ENCODE data around the gene SBF2.
"Not testable (repeated sequence)": the region's sequence is repeated elsewhere in the genome, so short reads cannot be mapped to it uniquely, and the experiment has no call there.

SBF2 gene

DNA sequence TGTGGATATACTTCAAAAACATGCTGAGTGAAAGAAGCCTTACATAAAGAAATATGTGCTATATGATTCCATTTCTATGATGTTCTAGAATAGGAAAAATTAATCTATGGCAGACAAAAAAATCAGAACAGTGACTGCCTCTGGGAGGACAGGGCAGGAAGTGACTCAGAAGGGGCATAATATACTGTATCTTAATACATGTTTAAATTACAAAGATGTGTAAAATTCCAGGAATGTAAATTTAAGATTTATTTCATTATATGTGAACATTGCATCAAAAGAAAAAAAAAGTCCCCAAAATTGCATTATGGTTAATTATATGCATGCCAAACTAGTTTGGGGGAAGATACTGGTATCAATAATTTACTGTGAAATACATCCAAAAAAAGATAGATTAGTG, 32.2 kb downstream of the SBF2 start:
- DNase-seq = no peak

GRCh38 chr11:10257478-10257877, 36.5 kb downstream of the SBF2 start:
- no peak for DNase-seq

DNA sequence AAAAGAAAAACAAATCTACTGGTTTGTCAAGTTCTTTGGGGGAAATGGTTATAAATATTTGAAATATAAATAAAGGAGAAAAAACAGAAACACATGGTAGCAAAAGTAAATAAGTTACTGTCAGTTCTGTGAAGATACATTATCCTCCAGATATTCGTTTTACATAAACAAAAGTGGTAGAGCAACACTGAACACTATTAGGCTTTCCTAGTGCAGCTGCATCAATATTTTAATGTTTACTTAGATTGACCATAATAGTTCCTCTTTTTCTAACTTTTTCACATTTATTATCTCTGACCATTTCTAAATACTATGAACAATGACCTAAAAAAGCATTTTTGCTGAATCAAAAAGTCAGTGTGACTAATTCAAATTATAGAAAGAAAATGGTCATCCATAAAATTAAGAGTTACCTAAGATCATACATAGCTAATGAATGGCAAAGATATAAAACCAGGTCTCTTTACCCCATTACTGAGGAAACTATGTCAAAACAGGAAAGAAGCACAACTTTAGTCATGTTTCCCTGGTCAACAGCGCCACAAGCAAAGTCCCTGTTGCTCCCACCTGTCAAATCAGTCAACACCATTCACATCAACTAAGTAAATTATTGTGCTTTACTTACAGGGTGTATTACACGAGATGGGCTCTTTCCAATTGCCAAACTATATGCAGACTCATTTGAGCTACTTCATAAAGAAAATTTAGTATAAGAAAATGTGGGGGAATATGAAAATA, 38.5 kb downstream of the SBF2 start:
- DNase-seq = no peak

GRCh38 chr11:10249448-10250131, 44.4 kb downstream of the SBF2 start:
- not testable (repeated sequence) for DNase-seq

- DNase-seq = no peak
Observed at GRCh38 chr11:10247011-10247410, 47.0 kb downstream of the SBF2 start.

DNA sequence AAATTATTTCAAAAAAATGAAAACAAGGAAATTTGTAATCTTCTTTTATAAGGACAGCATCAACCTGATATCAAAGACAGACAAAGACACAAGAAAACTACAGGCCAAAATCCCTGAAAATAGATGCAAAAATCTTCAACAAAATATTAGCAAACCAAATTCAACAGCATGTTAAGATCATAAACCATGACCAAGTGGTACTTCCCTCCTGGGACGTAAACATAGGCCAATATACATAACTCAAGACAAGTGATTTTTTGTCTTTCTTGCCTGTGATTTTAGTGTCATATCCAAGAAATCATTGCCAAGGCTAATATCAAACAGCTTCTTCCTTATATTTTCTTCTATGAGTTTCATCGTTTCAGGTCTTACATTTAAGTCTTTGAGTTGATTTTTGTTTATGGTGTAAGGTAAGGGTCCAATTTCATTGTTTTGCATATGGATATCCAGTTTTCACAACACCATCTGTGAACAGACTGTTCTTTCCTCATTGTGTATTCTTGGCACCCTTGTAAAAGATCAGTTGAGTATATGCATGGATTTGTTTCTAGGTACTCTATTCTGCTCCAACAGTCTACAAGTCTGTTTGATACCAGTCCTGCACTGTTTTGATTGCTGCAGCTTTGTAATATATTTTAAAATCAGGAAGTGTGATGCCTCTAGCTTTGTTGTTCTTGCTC, 50.0 kb downstream of the SBF2 start:
- DNase-seq = no peak

- no peak for DNase-seq
Observed at GRCh38 chr11:10236840-10237239, 57.2 kb downstream of the SBF2 start.

- DNase-seq = no peak
Observed at GRCh38 chr11:10233581-10233980, 60.4 kb downstream of the SBF2 start.

DNA sequence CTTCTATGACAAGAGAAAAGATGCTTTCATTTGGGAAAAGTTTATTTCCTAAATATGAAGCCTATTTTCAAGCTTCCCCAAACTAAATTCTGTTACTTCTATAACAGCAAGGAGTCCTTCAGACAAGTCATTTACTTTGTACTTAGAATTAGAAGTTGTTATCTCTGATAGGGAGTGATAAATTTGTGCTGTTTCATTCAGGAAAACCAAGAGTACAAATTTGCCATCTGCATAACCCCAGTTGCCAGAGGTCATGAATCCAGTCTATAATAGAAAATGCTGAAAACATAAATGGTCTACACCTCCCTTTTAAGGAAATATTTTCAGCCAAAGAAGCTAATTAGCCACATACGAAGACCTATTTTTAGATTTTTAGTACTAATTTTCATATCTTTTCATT, 61.3 kb downstream of the SBF2 start:
- no peak for DNase-seq

DNA sequence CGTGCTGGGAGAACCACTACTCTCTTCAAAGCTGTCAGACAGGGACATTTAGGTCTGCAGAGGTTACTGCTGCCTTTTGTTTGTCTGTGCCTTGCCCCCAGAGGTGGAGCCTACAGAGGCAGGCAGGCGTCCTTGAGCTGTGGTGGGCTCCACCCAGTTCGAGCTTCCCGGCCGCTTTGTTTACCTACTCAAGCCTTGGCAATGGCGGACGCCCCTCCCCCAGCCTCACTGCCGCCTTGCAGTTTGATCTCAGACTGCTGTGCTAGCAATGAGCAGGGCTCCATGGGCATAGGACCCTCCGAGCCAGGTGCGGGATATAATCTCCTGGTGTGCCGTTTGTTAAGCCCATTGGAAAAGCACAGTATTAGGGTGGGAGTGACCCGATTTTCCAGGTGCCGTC, 62.2 kb downstream of the SBF2 start:
- not testable (repeated sequence) for DNase-seq

DNA sequence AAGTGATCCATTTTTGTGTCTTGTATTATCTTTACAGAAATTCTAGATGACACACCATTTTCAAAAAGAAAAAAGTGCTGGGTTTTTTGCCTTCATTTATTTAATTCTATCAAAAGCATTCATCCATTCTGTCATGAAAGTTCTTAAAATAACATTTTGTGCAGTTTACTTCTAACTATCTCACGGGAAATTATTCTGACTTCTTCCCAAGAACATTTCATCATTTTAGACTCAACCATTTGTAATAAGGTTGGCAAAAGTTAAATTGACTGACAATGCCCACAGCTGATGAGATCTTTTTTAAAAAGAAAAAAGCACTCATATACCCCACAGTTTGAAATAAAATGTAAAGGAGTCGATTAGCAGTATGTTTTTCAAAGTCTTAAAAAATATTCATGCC, 68.5 kb downstream of the SBF2 start:
- DNase-seq = no peak

- DNase-seq = no peak
Observed at GRCh38 chr11:10222399-10222798, 71.6 kb downstream of the SBF2 start.

DNA sequence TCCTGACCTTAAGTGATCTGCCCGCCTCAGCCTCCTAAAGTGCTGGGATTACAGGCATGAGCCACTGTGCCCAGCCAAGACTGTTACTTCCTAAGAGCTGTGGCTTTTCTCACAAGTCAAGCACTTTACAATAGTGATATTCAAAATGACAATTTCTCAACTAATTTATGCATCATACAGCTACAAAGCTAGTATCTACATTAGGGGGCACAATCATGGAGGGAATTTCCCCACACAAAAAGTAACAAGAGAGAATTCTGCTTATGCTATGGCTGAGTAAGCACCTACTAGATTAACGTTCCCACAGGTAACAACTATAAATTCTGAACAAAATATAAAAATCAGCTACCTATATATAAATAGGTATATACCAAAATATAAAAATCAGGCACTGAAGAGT, 72.7 kb downstream of the SBF2 start:
- no peak for DNase-seq

GRCh38 chr11:10211470-10211869, 82.5 kb downstream of the SBF2 start:
- DNase-seq = no peak

- no peak for DNase-seq
Observed at GRCh38 chr11:10209326-10209725, 84.7 kb downstream of the SBF2 start.

DNA sequence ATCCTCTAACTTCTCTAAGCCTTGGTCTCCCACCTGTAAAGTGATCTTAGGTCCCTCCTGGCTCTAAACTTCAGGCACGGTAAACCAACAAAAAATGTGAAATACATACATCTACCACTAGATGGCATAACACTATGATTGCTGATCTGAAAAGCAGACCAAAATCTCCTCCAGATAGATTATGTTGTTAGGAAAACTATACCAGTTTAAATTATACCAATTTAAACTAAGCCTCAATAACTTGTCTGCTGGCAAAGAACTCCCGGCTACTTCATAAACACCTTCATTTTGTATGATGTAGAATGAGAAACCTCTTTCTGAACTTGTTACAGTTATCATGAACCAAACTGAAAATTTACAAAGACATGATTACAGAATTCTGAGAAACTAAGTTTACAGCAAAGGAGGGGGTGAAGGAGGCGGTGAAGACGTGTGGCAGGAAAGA, 85.9 kb downstream of the SBF2 start:
- DNase-seq = no peak

- DNase-seq = no peak
Observed at GRCh38 chr11:10205928-10206327, 88.1 kb downstream of the SBF2 start.

DNA sequence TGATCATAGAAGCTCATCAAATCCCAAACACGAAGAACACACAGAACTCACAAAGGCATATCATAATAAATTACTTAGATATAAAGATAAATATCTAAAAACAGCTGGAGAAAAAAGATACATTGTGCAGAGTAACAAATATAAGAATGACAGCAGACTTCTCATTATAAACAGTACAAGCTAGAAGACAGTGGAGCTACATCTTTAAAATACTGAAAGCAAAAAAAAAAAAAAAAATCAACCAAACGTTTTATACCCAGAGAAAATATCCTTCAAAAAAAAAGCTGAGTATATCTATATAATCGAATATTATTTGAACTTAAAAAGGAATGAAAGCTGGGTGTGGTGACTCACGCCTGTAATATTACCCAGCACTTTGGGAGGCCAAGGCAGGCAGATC, 90.0 kb downstream of the SBF2 start:
- no peak for DNase-seq

GRCh38 chr11:10201343-10201742, 92.7 kb downstream of the SBF2 start:
- no peak for DNase-seq

- no peak for DNase-seq
Observed at GRCh38 chr11:10197091-10197490, 96.9 kb downstream of the SBF2 start.

DNA sequence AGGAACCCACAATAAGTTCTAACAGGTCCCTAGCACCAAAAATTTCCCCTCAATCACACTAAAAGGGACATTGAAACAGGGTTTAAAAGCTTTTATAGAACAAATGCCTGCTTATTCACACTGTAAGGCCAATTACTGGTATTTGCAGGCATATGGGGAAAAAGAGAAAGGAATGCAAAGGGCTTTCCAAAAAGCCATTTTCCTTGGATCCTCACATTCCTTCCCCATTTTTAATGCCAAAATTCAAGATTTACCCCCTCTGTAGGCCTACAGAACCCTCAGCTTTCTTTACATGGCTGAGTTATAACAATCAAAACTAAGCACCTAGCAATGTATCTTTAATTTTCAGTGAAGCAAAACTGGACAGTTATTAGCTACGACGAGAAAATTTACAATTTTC, 102.0 kb downstream of the SBF2 start:
- DNase-seq = no peak

GRCh38 chr11:10181811-10182210, 112.2 kb downstream of the SBF2 start:
- no peak for DNase-seq

DNA sequence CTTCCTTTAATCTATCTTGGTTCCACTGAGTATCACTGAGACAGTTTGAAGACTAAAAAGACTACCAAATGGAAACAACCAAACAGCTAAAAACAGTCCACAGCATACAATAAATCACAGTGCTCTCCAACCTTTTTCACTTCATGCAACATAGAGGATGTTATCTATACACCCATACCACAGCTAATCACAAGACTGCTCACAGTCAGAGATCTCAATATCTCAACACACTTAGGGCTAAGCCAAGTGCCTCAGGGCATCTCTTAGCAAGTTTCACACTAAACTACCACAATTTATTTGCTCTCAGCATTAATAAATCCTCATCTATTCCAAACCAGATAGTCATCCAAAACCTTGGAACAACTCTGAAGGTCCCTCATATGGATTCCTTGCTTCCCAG, 129.4 kb downstream of the SBF2 start:
- no peak for DNase-seq

- DNase-seq = no peak
Observed at GRCh38 chr11:10162222-10162621, 131.8 kb downstream of the SBF2 start.

Measured in stimulated activated CD4-positive, alpha-beta T cell treated with anti-CD3 and anti-CD28 coated beads, Interleukin-2, amount 100 ng/mL, for 24 hours (primary cell).